PC-9 (cell line): ENCODE results near the gene PLD2.

Experiments used
- CTCF ChIP-seq: fragments of 200-600 bp; sonication (generic); conservative IDR thresholded peaks from 2 replicates; pipeline ENCODE4 v1.6.1; 2017; ENCODE audit warnings: mixed run types, antibody characterized with exemption, mild to moderate bottlenecking, moderate library complexity
- EZH2 ChIP-seq: fragments of 200-600 bp; sonication (generic); IDR thresholded peaks from 2 replicates; pipeline ENCODE4 v1.8.0; 2017; ENCODE audit warnings: antibody characterized with exemption, low read depth

- TF ChIP-seq CTCF: no peak
- TF ChIP-seq EZH2: no peak
Observed at GRCh38 chr17:4856271-4856936, 49.5 kb downstream of the PLD2 start.
